Femur (tissue), 1 donor: ENCODE results near the gene FAM53A.

Experiments used
- DNase-seq: peaks from one replicate; pipeline ENCODE4 v3.0.0-alpha.2; 2017

Gene FAM53A

DNA sequence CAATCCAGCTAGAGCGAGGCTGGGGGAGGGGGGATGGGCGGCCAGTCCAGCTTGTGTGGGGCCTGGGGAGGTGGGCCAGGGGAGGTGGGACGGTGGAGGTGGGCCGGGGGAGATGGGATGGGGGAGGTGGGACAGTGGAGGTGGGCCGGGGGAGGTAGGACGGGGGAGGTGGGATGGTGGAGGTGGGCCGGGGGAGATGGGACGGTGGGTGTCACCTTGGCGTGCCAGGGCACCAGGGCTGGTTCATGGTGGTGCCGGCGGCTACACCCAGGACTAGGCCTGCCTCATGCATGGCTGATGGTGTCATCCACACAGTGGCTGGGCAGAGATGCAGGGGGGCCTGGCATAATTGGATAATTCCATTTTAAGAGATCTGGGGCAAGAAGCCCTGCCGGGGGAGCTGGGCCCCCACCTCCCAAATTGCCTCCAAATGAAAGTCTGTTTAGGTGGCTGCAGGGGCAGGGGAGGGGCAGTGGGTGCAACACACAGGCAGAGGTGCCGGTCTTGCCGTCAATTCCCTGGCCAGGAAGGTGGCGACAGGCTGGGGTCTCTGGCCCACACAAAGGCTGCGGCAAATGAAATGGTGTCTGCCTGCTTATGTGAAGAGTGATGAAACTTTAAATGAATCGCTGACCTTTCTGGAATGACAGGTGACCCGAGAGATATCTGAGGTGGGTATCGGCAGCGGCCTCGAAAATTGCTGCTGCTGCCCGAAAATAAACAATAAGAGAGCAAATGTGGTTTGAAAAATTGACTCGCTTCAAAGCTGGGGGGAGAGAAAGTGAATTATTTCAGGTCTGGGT is 82.1 kb downstream of the FAM53A start:
- no peak for DNase-seq

- no peak for DNase-seq
These were observed 82.6 kb downstream of the FAM53A start for GRCh38 chr4:1601533-1601835.

- no peak for DNase-seq
These were observed 83.1 kb downstream of the FAM53A start for GRCh38 chr4:1600811-1601532.

DNA sequence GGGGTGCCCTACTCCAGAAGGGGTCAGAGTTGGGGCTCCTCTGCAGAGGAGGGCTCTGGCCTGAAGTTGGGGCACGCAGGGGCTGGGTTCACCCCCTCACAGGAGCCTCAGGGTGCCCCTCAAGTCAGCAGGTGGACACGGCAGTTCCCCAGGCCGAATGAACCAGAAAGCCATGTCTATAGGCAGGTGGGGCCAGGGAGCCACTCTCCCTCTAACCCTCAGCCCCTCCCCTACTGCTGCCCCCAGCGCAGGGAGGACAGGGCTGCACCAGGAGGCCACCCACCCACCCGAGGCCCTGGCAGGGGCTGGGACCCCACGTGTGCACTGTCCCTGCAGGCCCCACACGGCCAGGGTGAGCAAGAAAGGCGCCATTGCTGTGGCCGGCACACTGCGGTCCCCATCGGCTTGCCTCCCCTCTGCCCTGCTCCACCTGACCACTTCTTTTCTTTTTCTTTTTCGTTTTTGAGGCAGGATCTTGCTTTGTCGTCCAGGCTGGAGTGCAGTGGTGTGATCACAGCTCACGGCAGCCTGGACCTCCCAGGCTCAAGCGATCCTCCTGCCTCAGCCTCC is 83.8 kb downstream of the FAM53A start:
- no peak for DNase-seq

DNA sequence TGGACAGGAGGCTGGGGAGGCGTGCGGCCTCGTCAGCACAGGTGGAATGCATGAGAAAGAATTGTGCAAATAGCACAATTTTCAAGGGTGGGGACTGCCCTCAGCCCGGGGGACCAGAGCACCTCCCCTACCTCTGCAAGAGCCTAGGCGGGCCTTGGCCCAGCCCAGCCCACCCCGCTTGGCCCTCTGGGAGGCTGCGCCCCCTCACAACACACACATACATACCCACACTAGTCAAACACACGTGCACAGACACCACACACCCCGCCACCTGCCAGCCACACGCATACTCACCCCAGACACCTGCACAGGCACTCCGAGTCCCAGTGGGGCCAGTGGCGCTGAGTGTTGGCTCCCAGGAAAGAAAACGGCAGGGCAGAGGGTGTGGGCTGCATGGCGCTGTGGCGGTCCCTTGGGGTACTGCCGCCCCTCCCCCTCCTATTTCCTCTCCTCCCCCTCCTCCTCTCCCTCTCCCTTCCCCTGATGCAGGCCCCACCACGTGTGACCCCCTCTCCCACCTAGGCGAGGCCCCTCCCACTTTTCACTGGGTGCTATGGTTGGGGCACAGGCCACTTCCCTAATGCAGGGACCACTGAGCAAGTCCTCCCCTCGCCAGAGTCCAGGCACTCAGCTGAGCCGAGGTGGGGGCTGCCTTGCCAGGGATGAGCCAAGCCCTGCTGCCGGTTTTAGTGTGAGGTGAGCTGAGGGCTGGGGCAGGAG is 84.5 kb downstream of the FAM53A start:
- DNase-seq: no peak

DNA sequence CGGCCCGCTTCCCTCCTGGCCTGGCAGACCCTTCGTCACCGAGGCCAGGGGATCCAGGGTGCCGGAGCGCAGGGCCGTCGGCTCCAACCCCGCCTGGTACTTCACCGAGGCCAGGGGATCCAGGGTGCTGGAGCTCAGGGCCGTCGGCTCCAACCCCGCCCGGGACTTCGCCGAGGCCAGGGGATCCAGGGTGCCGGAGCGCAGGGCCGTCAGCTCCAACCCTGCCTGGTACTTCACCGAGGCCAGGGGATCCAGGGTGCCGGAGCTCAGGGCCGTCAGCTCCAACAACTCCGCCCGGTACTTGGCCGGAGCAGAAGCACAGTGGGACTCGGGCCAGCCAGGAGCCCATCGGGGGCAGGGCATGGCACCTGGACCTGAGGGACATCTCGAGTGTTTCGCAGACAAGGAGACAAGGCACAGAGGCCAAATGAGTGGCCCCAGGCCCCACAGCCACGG is 85.1 kb downstream of the FAM53A start:
- DNase-seq: no peak

GRCh38 chr4:1598206-1599025 is 85.7 kb downstream of the FAM53A start:
- no peak for DNase-seq

GRCh38 chr4:1597021-1597931 is 86.8 kb downstream of the FAM53A start:
- no peak for DNase-seq

DNA sequence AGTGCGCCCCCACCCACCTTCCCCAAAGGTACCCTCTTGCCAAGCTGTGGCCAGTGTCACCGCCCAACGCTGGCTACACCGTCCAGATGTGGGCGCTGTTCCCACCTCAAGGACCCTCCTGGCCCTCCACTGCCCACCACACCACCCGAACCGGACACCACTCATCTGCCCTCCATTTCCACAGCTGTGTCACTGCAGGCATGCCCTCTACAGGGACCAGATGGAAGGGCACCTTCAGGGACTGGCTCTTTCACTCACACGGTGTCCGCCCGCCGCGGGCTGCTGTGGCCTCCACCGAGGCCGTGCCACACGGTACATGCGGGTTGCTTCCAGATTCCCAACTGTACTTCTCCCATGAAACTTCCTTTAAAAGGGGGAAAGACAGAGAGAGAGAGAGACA is 87.7 kb downstream of the FAM53A start:
- DNase-seq: no peak

- DNase-seq: no peak
These were observed 88.3 kb downstream of the FAM53A start for GRCh38 chr4:1595789-1596325.

- no peak for DNase-seq
These were observed 89.0 kb downstream of the FAM53A start for GRCh38 chr4:1594871-1595788.

GRCh38 chr4:1593881-1594345 is 90.2 kb downstream of the FAM53A start:
- DNase-seq: no peak

- no peak for DNase-seq
These were observed 90.7 kb downstream of the FAM53A start for GRCh38 chr4:1593458-1593857.

GRCh38 chr4:1592709-1593417 is 91.2 kb downstream of the FAM53A start:
- DNase-seq: no peak

GRCh38 chr4:1592068-1592708 is 91.9 kb downstream of the FAM53A start:
- DNase-seq: no peak

- DNase-seq: no peak
These were observed 93.0 kb downstream of the FAM53A start for GRCh38 chr4:1591107-1591506.

DNA sequence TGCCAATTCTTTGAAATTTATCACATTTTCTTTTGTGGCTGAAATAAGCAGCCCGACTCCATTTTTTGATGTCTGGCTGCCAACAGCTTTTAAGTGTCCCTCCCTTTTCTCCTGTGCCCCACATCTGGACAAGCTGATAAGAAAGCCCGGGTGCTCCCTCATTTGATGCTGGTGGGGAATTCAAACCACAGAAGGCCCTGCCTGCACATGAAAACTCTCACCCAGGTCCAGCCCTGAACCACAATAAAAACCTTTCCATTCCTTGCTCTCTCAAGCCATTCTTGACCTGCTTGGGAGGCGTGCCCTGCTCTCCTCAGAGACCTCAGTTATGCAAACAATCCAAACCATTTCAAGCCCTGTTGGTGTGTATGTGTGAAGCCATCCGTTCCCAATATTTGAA is 93.9 kb downstream of the FAM53A start:
- DNase-seq: no peak
